GM19324 (cell line): ENCODE measurements around the gene DNMT3A.

Experiments
- ATAC-seq: cut with Tn5 transposase; IDR thresholded peaks from one replicate; pipeline ENCODE4 v1.9.1; 2021; ENCODE audit warnings: mild to moderate bottlenecking, moderate library complexity; ENCODE audit not compliant: unreplicated experiment, low FRiP score

DNMT3A gene

GRCh38 chr2:25347846-25348245, 6.1 kb upstream of the DNMT3A start:
- ATAC-seq: no peak

DNA sequence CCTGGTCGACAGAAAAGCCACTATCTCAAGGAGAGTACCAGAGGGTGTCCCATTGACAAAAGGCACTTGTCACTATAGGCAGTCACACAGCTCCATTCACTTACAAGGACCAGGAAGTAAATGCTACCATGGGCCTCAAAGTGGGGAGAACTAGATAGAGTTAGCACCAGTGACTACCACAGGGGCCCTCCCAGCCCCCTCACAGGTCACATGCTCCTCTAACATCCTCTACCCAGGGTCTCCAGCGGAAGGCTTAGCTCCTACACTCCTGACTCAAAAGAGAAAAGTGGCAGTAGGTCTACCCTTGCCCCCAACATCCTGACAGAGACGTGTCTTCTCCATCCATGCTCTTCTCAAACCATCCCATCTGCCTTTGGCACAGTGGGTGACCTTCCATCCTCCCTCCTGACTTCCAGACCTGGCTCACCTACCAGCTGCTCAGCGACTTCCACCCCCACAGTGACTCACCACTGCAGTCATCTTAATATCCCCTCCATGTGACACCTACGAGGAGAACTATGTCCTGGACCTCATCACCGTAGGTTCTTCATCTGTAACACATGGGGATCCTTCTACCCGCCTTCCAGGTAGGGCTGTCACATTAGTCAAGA, 5.6 kb upstream of the DNMT3A start:
- no peak for ATAC-seq

GRCh38 chr2:25343187-25343825, 1.6 kb upstream of the DNMT3A start:
- no peak for ATAC-seq

DNA sequence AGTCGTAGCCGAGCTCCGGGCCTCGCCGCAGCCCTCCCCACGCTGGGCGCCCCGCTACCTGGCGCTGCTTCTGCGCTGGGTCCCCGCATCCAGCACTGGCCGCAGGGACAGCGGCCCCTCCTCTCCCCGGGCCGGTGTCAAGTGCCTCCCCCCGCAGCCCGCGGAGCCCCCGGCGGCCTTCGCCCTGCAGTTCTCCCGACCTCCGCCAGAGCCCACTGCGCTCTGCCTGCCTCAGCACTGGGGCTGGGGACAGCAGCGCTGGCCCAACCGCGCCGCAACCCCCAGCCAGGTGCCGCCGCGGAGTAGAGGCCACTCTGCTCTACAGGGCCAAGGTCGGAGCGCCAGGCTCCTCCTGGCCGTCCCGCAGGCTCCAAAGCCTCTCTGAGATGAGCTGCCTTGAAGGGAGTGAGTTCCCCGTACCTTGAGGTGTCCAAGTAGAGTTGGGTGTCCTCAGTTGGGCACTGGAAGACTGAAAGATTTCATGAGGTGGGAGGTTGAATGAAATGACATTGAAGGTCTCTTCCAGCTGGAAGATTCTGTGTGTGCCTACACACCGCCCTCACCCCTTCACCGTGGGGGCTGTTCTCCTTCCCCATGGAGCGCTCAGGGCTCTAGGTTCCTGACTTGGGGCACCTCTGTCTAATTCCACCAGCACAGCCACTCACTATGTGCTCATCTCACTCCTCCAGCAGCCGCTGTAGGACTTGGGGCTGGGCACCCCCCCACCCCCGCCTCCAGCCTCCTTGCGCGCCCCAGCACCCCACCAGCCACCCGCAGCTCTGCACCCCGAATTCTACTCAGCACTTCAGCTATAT, 854 bp upstream of the DNMT3A start:
- ATAC-seq: peak; percentile 68

- peak; percentile 22 for ATAC-seq
Observed at GRCh38 chr2:25341011-25341727, 556 bp downstream of the DNMT3A start.

- ATAC-seq: peak; percentile 2
Observed at GRCh38 chr2:25340181-25340921, 1.4 kb downstream of the DNMT3A start.

- ATAC-seq: no peak
Observed at GRCh38 chr2:25339791-25340180, 1.9 kb downstream of the DNMT3A start.

DNA sequence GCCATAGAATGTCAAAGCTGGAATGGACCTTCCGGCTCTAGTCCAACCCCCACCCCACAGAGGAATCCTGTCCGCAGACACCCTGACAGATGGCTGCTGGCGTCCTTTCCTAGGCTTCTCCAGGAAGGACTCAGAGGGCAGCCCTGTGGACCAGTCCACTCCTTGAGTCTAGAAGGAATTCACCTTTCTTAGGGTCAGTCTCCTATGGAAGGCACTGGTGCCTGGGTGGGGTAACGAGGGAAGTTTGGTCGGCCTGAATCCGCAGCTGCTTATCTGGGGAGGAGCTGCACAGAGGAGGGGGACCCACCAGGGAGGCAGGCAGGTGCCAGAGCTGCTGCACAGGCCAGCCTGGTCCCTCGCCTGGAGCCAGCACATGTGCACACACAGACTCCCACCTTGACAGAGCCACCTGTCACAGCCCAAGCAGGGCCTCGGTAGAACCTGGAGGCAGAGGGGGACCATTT, 2.5 kb downstream of the DNMT3A start:
- ATAC-seq: no peak

- no peak for ATAC-seq
Observed at GRCh38 chr2:25338401-25338800, 3.3 kb downstream of the DNMT3A start.

DNA sequence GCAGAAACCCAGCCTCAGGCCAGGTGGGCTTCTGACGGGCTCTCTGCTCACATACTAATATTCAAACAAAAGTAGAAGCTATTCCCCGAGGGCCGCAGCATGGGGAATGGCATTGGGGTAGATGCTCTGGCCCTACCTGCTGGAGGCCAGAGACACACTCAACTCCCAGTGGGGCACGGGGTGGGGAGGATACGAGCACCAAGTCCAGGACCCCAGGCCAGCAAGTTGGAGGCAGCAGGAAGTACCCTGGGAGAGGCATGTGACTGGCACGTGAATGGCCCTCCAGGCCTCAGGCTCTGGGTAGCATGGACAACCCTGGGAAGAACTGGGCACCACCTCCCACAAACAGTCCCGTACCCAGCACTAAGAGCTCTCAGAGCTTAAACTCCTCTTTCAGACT, 3.8 kb downstream of the DNMT3A start:
- ATAC-seq: no peak

GRCh38 chr2:25337276-25337675, 4.4 kb downstream of the DNMT3A start:
- ATAC-seq: no peak

DNA sequence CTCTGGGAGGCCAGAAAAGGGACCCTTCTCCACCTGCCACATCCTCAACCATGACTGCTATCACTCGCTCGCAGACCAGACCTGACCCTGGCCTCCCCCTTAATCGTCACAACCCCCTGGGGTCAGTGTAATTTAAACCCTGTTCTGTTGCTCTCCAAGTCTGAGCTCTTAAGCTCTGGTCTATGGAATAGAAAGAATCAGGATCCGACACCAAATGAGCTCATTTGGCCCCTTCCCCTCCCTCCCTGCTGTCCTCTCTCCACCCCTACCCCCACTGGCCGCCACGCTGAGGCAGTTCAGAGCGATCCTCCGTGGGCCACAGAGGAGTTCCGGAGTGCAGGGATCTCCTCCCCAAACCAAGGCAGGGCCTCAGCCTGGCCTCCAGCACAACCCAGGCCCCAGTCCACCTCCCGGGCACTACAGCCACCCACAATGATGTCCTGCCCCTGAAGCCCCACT, 5.3 kb downstream of the DNMT3A start:
- no peak for ATAC-seq

DNA sequence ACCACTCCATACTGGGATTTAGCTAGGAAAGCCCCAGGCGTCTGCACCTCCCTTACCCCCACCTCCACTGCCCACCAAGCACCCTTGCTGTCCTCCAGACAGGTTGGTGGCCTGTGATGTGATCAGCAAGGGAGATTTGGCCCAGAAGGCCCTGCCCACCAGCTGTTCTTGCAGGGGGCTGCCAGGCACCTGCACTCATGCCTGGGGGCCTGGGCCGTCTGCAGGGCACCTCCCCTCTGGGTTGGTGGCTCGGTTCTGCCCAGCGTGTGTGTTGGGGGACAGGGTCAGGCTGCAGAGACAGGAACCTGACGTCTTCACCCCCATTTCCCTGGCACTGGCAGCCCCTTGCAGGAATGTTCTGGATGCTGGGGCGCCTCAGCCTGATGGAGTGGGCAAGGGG, 5.8 kb downstream of the DNMT3A start:
- no peak for ATAC-seq

DNA sequence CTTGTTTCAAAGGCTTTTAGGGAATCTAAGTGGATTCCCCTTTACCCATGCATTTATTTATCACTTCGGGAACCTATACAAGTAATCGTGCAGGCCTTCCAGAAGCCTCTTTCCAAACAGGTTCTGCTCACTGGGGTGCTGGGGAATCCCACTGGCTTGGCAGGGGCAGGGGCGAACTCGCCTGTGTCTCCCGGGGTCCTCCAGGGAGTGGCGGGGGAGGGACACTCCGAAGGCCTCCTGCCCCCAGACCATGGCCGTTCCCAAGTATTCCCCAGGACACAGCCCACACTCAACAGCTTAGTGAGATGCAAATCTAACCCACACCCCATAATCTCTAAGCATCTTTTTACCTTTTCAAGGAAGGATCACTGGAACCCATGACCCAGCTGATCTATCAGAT, 6.5 kb downstream of the DNMT3A start:
- no peak for ATAC-seq

GRCh38 chr2:25334482-25334881, 7.2 kb downstream of the DNMT3A start:
- no peak for ATAC-seq

GRCh38 chr2:25333981-25334380, 7.7 kb downstream of the DNMT3A start:
- no peak for ATAC-seq

GRCh38 chr2:25332571-25332970, 9.2 kb downstream of the DNMT3A start:
- ATAC-seq: no peak

- no peak for ATAC-seq
Observed at GRCh38 chr2:25331686-25332365, 9.9 kb downstream of the DNMT3A start.

- no peak for ATAC-seq
Observed at GRCh38 chr2:25330937-25331336, 10.8 kb downstream of the DNMT3A start.

DNA sequence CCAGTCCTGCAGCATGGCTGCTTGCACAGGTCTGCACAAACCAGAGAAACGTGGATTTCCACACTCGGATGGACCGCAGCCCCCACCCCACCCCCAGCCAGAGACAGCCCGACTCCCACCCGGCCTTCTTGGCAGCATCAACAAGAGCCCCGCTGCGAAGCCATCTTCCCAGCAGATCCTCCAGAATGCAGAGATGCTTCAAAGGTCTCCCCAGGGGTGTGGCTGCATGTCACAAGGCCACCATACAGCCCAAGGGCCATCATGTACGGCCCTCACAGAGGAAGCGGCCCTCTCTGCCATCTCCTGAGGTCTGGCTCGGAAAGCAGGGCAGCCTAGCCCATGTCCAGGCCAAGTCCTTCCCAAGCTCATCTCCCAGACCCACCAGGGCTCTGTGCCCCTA, 11.5 kb downstream of the DNMT3A start:
- no peak for ATAC-seq
